ENCODE measurements around the gene UNK.

- TF ChIP-seq, protein P1, sequence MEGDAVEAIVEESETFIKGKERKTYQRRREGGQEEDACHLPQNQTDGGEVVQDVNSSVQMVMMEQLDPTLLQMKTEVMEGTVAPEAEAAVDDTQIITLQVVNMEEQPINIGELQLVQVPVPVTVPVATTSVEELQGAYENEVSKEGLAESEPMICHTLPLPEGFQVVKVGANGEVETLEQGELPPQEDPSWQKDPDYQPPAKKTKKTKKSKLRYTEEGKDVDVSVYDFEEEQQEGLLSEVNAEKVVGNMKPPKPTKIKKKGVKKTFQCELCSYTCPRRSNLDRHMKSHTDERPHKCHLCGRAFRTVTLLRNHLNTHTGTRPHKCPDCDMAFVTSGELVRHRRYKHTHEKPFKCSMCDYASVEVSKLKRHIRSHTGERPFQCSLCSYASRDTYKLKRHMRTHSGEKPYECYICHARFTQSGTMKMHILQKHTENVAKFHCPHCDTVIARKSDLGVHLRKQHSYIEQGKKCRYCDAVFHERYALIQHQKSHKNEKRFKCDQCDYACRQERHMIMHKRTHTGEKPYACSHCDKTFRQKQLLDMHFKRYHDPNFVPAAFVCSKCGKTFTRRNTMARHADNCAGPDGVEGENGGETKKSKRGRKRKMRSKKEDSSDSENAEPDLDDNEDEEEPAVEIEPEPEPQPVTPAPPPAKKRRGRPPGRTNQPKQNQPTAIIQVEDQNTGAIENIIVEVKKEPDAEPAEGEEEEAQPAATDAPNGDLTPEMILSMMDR (conservative IDR thresholded peaks at IDR 0.05; ENCODE audit: low read length): peak; percentile 82
- TF ChIP-seq EZH2phosphoT487 (IDR thresholded peaks at IDR 0.05; ENCODE audit: borderline replicate concordance, low read depth, low read length): no peak
Measured at GRCh38 chr17:75827308-75828075, 42.9 kb downstream of the UNK start.

Data from OCI-LY7 (cell line).